K562 (cell line): ENCODE measurements around the gene SFXN5. TPM values are rescaled to one million over a fixed set of nuclear protein-coding genes. Genes with fewer than 3 reads are reported as not detected.
A peak's percentile ranks its signal among the peaks of the same experiment; 100 is the strongest.

Source experiments
- CAMTA2 ChIP-seq: fragments of 250-450 bp; sonication (Bioruptor Pico); conservative IDR thresholded peaks from 2 replicates; pipeline ENCODE4 v1.5.1; 2022
- E2F5 ChIP-seq: sonication (generic); formaldehyde crosslinking; IDR thresholded peaks from 2 replicates; pipeline ENCODE4 v1.8.0; 2022; ENCODE audit warnings: mild to moderate bottlenecking, missing genetic modification reagents
- ELK3 ChIP-seq: fragments of 450-650 bp; formaldehyde crosslinking; IDR thresholded peaks from 2 replicates; pipeline ENCODE4 v1.4.0; 2020; ENCODE audit warnings: mild to moderate bottlenecking
- HOXB6 ChIP-seq: fragments of 250-450 bp; sonication (Bioruptor Pico); IDR thresholded peaks from 2 replicates; pipeline ENCODE4 v1.5.1; 2022; ENCODE audit warnings: mild to moderate bottlenecking, borderline replicate concordance
- MEIS2 ChIP-seq: fragments of 450-650 bp; IDR thresholded peaks from 2 replicates; pipeline ENCODE4 v1.6.1; 2014; ENCODE audit warnings: mild to moderate bottlenecking; ENCODE audit not compliant: partially characterized antibody
- POLR2A ChIP-seq: fragments of 450-650 bp; conservative IDR thresholded peaks from 2 replicates; pipeline ENCODE4 v1.6.1; 2016
- POLR2AphosphoS5 ChIP-seq: IDR thresholded peaks from 2 replicates; pipeline ENCODE4 v1.6.1; 2011; ENCODE audit warnings: mild to moderate bottlenecking, low read depth, low read length, moderate library complexity; ENCODE audit not compliant: control insufficient read depth, insufficient read depth
- SETDB1 ChIP-seq: IDR thresholded peaks from one replicate; pipeline ENCODE4 v1.6.1; 2012; ENCODE audit warnings: low read length, control low read depth, inconsistent platforms
- TAF7 ChIP-seq: fragments of 450-650 bp; IDR thresholded peaks from 2 replicates; pipeline ENCODE4 v1.6.1; 2016; ENCODE audit warnings: missing genetic modification characterization, missing compliant biosample characterization
- ZFP36 ChIP-seq: fragments of 150-350 bp; IDR thresholded peaks from 2 replicates; pipeline ENCODE4 v1.6.1; 2018; ENCODE audit warnings: low read length, low read depth; ENCODE audit not compliant: partially characterized antibody
- ZNF707 ChIP-seq: fragments of 250-450 bp; sonication (Bioruptor Pico); conservative IDR thresholded peaks from 2 replicates; pipeline ENCODE4 v1.8.0; 2022; ENCODE audit warnings: inconsistent platforms, mild to moderate bottlenecking, moderate library complexity
- polyA plus RNA-seq, 8 experiments: library from polyadenylated mRNA; depleted of rRNA in 4 of 8; stranded (reverse) in 5 of 8; unstranded in 3 of 8; fragments of >200 nt; fragmentation: Nextera tagmentation in 2 of 8; fragmentation: Illumina TruSeq in 1 of 8; extraction: Ambion mirVana in 2 of 8; extraction: Trizol in 1 of 8; gene quantifications; 2 replicates each; pipeline versions ENCODE4 v1.2.1 to v1.2.3, GENCODE V29; 2011 to 2014; ENCODE audit warnings: inconsistent platforms in 1 of 8, missing spikeins in 1 of 8
- total RNA-seq, 7 experiments: library from RNA; depleted of rRNA in 6 of 7; stranded (reverse); fragments of >200 nt in 6 of 7; fragmentation: Illumina TruSeq in 2 of 7; extraction: Trizol in 2 of 7; gene quantifications; 2 replicates each; pipeline versions ENCODE4 v1.2.1 to v1.2.3, GENCODE V29; 2011 to 2021; ENCODE audit warnings: low replicate concordance in 1 of 7
- TF ChIP-seq, protein P1 (sequence below): fragments of 450-650 bp; IDR thresholded peaks from 2 replicates; pipeline ENCODE4 v1.7.0; 2016; ENCODE audit warnings: borderline replicate concordance
- TF ChIP-seq, protein P2 (sequence below): fragments of 250-450 bp; sonication (Bioruptor Pico); IDR thresholded peaks from 2 replicates; pipeline ENCODE4 v1.5.0; 2020; ENCODE audit warnings: mild to moderate bottlenecking
- TF ChIP-seq, protein P3 (sequence below), 2 experiments: fragments of 450-650 bp; IDR thresholded peaks; 2 replicates each; pipeline ENCODE4 v1.6.1; 2016; ENCODE audit warnings: mild to moderate bottlenecking in 2 of 2, borderline replicate concordance in 1 of 2, low read depth in 1 of 2, moderate library complexity in 1 of 2

SFXN5 gene
- total and polyA plus RNA-seq, 9 of the 15 experiments (the other 6 are each of a cell fraction or from before 2014, with no cell fraction given) = 8.3 to 22.6 (median 16.0) TPM

DNA sequence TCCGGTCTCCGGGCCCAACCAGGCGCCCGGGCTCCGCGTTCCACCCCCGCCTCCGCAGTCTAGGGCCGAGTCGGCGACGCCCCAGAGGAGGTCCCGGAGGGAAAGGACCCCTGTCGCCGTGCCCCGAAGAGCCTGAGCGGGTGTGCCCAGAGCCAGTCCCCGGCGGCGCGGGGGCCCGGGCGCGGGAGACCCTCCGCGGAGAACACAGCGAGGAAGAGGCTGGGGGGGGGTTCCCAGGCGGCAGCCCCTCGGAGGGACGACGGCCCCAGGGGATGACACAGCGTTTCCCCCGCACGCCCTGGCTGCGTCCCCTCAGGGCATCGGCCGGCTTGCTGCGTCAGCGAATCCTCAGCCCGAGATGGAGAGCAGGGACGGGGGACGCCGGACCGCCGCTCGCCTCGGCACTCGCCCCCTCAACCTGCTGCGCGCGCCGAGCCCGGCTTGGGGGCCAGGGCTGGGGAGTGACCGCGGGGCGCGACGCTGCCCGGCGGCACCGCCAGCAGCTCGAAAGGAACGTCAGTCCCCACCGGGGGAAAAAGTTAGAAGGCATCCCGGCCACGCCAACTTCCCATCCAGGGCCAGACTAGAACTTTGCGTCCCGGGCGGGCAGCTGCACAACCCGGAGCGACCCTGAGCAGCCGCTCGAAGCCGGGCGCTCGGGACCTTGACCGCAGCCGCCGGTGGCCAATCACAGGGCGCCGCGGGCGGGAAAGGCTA lies 711 bp downstream of the SFXN5 start (continued):
- TF ChIP-seq, protein P1, sequence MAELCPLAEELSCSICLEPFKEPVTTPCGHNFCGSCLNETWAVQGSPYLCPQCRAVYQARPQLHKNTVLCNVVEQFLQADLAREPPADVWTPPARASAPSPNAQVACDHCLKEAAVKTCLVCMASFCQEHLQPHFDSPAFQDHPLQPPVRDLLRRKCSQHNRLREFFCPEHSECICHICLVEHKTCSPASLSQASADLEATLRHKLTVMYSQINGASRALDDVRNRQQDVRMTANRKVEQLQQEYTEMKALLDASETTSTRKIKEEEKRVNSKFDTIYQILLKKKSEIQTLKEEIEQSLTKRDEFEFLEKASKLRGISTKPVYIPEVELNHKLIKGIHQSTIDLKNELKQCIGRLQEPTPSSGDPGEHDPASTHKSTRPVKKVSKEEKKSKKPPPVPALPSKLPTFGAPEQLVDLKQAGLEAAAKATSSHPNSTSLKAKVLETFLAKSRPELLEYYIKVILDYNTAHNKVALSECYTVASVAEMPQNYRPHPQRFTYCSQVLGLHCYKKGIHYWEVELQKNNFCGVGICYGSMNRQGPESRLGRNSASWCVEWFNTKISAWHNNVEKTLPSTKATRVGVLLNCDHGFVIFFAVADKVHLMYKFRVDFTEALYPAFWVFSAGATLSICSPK = no peak
- TF ChIP-seq SETDB1 = no peak
- TF ChIP-seq MEIS2 = no peak
- no peak for TF ChIP-seq TAF7 (tag)
- no peak for TF ChIP-seq ELK3 (CRISPR knock-in tag)
- no peak; the same call in 1 of the 2 replicates for TF ChIP-seq POLR2A
- TF ChIP-seq ZNF707 = no peak
- TF ChIP-seq ZFP36 = no peak
- TF ChIP-seq POLR2AphosphoS5 = no peak; the same call in 1 of the 2 replicates
- no peak for TF ChIP-seq E2F5 (CRISPR knock-in tag)
- TF ChIP-seq HOXB6 (CRISPR knock-in tag) = no peak
- TF ChIP-seq CAMTA2 (CRISPR knock-in tag) = 0 out of 2 replicates have a peak, but pooled peaks have one; percentile 45
- TF ChIP-seq, protein P2, sequence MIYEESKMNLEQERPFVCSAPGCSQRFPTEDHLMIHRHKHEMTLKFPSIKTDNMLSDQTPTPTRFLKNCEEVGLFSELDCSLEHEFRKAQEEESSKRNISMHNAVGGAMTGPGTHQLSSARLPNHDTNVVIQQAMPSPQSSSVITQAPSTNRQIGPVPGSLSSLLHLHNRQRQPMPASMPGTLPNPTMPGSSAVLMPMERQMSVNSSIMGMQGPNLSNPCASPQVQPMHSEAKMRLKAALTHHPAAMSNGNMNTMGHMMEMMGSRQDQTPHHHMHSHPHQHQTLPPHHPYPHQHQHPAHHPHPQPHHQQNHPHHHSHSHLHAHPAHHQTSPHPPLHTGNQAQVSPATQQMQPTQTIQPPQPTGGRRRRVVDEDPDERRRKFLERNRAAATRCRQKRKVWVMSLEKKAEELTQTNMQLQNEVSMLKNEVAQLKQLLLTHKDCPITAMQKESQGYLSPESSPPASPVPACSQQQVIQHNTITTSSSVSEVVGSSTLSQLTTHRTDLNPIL (CRISPR knock-in tag) = no peak
- TF ChIP-seq, protein P3, sequence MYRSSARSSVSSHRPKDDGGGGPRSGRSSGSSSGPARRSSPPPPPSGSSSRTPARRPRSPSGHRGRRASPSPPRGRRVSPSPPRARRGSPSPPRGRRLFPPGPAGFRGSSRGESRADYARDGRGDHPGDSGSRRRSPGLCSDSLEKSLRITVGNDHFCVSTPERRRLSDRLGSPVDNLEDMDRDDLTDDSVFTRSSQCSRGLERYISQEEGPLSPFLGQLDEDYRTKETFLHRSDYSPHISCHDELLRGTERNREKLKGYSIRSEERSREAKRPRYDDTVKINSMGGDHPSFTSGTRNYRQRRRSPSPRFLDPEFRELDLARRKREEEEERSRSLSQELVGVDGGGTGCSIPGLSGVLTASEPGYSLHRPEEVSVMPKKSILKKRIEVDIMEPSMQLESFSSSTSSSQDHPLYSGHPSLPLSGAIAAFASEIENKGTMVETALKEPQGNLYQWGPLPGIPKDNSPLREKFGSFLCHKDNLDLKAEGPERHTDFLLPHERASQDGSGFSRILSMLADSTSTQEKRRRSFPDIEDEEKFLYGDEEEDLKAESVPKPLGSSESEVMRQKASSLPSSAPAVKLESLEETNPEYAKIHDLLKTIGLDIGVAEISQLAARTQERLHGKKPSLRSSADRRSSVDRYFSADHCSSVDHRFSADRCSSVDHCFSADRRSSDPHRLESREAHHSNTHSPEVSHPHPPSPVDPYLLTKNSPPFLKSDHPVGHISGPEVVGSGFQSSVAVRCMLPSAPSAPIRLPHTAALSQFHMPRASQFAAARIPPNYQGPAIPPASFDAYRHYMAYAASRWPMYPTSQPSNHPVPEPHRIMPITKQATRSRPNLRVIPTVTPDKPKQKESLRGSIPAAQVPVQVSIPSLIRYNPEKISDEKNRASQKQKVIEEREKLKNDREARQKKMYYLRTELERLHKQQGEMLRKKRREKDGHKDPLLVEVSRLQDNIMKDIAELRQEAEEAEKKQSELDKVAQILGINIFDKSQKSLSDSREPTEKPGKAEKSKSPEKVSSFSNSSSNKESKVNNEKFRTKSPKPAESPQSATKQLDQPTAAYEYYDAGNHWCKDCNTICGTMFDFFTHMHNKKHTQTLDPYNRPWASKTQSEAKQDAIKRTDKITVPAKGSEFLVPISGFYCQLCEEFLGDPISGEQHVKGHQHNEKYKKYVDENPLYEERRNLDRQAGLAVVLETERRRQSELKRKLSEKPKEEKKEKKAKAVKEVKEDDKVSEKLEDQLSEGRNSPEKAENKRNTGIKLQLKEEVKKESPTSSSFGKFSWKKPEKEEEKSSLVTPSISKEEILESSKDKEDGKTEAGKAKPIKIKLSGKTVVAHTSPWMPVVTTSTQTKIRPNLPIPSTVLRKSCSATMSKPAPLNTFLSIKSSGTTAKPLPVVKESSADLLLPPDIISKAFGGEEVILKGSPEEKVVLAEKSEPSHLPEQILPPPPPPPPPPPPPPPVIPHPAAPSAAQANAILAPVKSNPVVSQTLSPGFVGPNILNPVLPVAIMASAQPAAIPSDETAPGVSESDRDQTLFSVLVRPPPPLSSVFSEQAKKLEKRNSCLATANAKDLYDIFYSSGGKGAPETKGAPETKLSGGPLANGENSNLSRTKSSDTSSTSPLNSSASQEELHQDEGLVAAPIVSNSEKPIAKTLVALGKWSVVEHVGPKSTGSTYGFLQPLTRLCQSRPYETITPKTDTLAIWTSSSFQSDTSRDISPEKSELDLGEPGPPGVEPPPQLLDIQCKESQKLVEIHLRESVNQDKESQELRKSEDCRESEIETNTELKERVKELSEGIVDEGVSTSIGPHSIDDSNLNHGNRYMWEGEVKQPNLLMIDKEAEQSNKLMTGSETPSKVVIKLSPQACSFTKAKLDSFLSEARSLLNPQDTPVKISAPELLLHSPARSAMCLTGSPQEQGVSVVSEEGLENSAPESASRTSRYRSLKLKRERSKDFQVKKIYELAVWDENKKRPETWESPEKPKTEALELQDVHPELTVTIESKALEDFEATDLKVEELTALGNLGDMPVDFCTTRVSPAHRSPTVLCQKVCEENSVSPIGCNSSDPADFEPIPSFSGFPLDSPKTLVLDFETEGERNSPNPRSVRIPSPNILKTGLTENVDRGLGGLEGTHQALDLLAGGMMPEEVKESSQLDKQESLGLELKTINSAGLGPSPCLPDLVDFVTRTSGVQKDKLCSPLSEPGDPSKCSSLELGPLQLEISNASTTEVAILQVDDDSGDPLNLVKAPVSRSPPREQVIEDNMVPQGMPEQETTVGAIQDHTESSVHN (IDR thresholded peaks at IDR 0.05; ENCODE audit: borderline replicate concordance in 1 of 2, low read depth in 1 of 2) = no peak
